Posterior cingulate gyrus (tissue), 11 donors: Measurements from ENCODE around the gene FDCSP.
"Not testable (repeated sequence)": the region's sequence is repeated elsewhere in the genome, so short reads cannot be mapped to it uniquely, and the experiment has no call there.

Experiments
- DNase-seq, 10 donors: peaks; one replicate each; pipeline versions ENCODE4 v3.0.0 to v3.0.0-alpha.2; 2020 to 2021; ENCODE audit warnings: mixed read lengths in 3 of 10
- intact Hi-C: fragments of 100-400 bp; cut with DNase I; formaldehyde crosslinking; loops from one replicate; pipeline ENCODE4 v1.15.1; 2023

Gene FDCSP

DNA sequence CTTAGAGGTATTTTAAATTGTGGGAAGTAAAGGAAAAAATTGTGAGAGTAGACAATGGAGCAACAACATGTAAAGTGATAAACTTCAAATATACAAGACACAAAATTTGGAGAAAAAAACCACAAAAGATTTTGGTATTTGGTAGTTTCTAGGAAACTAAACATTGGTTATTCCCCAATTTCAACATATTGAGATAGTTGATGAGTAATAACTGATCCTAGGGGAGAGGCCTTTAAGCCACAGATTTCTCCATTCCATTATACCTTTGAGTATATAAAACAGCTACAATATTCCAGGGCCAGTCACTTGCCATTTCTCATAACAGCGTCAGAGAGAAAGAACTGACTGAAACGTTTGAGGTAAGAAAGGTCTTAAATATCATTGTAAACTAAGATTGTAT is at the start of gene FDCSP:
Gene FDCSP, plus strand, starts transcription at position 301 of the 400 bp plus-strand sequence. CDS start 5,071 bp downstream, outside the sequence.
- intact Hi-C loops = no loop called here

DNA sequence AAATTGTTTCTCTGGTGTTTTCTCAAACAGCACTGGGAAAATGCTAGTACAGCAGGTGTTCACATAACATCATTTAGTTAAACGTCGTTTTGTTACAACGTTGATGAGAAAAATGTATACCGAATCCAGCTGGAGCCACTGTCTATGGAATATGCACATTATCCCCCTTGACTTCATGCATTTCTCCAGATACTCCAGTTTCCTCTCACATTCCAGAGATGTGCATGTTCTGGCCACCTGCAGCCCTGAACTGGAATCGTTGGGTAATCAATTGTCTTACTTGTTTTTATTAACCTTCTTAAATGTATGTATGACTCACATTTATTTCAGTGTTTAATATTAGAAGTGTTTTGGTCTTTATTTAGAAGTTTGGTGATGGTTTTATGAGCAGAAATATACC is 48.8 kb upstream of the FDCSP start:
- intact Hi-C loops = no loop called here
- DNase-seq = no peak

More for the DNA sequence above, at the start of gene FDCSP:
- DNase-seq = no peak

DNA sequence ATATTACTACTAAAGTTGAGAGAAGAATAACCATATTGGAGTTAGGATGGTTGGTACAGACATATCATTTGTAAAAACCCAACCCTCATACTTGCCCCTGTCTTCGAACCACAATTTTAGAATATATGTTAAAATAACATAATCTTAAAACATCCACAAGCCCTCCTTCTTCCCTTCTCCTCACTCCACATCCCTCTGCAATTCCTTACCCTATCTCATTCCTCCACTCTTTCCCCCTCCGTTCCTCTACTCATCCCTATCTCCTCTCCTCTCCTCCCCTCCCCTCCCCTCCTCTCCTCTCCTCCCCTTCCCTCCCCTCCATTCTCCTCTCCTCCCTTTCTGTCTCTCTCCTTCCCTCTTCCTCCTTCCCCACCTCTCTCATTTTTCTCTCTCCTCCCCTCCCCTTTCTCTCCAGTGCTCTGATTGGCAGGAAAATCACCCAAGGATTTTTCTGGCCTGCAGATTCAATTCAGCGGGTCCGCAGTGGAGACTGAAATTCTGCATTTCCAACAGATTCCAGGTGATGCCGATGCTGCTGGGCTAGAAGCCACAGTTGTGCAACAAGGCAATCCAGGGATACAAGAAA is 47.8 kb upstream of the FDCSP start:
- no peak for DNase-seq

DNA sequence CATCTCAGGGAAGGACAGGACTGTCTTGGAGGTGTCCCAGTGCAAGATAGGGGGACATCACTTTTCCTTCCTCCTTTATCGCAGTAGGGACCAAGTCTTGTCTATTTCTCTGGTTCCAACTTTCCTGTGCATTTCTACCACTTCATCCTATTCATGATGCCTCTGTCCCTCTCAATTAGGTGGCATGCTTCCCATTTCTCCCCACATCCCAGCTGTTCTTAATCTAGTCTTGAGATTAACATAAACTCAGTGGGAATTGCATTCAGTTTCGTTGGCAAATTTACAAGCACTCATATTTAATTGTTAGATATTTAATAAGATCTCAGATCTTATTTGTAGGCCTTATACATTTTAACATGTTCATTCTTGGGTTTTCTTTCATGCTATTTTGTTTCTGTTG is 46.1 kb upstream of the FDCSP start:
- intact Hi-C loops = no loop called here
- no peak for DNase-seq

More for the DNA sequence above, 47.8 kb upstream of the FDCSP start:
- intact Hi-C loops = no loop called here

DNA sequence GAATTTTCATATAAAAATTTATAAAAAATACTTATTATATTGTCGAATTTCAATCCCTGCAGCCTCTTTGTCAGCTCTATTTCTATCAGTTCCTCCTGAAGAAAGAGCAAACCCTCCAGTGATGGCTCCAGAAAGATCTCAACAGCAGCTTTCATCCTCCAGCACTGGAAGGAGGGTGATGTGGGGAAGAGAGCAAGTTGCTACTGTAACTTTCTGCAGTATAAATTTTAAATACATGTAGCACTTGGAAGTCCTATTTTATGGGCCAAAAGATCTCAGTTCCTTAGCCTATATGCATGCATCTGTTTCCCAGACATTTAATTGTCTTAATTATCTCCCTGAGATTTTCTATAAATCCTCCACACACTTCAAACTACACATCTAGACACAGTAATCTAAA is 44.1 kb upstream of the FDCSP start:
- no peak for DNase-seq
- intact Hi-C loops = no loop called here

DNA sequence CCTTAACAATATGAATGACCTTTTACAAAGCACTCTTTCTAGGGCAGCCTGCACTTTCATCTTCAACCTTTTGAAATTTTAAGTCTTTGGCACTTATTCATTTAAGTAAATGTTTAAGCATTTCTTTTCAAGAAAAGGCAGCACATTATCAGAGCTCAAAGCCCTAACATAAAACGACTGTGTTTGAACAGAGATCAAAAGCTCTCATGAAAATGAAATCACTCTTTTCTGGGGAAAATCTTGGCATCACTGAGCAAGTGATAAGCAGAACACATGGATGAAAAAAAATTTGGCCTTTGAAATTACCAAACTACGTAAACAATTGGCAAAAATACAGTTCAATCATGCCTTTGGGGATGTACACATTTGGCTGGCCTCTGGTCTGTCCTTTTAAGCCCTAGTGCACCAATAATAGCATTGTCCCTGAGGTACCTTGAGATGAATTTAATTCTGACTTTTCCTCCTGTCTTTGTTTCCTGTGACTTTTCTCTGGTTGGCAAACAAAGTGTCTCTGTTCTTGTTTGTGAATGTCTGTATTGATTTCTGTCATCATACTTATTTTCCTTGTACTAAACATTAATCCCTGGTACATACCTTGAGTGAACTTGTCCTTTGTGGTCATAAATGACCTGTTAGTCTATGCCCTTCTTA is 43.3 kb upstream of the FDCSP start:
- intact Hi-C loops = no loop called here
- DNase-seq = no peak

DNA sequence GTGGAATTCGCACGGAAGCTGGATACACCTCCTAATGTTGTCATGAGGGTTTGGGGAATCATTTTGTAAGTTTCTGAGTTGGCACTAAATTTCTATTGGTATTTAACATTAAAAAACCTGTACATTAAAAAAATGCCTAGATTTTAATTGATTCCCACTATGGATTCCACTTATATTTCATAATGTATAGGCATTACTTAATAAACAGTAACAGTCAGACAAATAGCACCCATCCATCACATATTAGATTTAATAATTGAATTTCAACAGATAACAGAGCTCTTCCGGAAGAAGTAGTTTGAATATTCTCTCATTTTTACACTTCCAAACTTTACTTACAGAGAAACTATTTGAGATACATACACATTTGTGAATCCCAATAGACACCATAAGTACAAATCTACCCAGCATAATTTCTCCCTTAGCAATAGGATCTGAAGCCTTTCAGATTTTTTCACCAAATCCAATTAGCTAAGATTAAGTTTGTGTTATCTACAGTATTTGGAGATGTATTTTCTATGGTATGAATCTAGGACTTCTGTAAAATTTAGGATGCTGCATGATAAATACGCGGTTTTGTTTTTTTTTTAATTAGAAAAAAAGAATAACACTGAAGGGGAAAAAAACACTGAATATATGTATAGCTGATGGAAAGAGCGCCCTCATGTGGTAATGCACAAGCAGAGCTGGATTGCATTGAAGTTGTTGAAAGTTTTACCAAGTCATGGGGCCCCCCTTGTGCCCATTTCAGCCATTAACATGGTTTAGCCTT is 42.6 kb upstream of the FDCSP start:
- intact Hi-C loops = no loop called here
- no peak for DNase-seq

DNA sequence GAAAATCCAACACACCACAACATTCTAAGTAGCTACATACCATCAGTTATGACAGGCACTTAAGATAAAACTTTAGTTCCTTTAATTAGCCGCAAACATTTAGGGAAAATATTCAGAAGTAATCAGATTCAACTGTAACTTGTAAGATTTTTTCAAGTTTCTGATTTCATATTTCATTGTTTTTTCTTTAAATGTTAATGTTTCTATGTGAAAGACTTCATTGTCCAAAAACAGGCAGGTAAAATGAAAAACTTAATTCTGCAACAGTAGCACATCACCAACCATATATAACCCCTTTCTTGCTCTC is 42.0 kb upstream of the FDCSP start:
- no peak for DNase-seq
- intact Hi-C loops = no loop called here

DNA sequence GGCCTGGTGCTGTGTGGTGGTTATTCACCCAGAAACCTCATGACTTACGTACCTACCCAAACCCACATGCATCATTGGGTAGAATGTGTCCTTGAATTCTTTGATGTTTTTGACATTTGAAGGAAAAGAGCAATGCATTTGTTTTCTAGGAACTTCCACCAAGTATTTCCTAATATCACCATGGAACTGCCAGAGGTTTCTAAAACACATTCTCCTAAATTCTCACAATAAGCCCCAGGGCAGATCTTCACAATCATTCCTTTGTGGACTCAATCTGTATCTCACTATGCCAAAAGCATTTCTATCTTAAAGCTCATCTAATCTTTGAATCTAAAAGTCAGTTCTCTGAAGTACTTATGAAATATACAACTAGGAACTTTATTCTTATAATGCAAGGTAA is 38.7 kb upstream of the FDCSP start:
- intact Hi-C loops = no loop called here
- DNase-seq = no peak

DNA sequence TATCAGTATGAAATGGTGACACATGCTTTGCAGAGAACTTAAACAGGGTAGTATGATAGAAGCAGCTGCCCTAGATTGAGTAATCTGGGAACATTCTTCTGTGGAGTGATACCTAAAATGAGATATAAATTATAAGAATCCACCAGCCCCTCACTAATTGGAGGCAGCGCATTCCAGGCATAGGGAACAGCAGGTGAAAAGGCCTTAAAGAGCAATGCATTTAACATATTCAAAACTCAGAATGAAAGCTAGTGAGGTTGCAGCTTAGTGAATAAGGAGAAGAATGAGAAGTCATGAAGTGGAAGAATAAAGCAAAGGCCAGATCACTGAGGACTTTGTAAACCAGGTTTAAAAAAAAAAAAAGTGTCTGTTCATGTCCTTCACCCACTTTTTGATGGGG is 35.3 kb upstream of the FDCSP start:
- intact Hi-C loops = no loop called here

DNA sequence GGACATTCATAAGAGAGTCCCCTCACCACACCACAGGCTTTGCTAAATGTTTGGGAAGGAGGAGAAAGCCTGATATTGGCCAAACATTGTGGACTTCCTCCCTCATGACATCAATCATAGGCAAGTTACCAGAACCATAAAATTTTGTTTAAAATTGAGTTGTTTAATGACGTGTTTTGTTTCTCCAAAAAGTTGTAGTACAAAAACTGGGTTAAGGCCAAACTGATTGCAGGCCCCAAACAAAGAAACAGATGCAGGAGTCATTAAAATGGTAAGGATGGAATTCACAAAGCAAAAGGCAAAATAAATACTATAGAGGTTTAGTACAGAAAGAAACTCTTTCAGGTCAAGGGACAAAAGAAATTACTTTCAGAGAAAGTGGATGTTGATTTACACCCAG is 34.3 kb upstream of the FDCSP start:
- no peak for DNase-seq
- intact Hi-C loops = no loop called here

More for the DNA sequence above, 35.3 kb upstream of the FDCSP start:
- DNase-seq = no peak

DNA sequence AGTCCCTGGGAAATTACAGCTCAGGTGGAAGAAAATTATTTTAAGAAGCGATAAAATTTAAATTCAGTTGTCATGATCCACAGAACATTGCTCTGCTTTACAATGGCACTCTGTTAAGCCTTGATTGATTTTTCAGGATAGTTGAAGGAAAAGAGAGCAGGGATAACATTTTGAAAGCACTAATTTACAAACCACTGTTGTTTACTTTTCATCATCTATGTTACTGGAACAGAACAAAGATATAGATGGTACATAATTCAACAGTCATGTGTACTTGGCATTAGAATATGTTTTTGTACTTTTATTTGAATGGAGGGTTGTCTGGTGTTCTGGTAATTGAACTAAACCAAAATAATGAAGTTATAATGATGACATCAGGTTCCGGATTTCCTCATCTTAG is 33.0 kb upstream of the FDCSP start:
- no peak for DNase-seq
- intact Hi-C loops = no loop called here

DNA sequence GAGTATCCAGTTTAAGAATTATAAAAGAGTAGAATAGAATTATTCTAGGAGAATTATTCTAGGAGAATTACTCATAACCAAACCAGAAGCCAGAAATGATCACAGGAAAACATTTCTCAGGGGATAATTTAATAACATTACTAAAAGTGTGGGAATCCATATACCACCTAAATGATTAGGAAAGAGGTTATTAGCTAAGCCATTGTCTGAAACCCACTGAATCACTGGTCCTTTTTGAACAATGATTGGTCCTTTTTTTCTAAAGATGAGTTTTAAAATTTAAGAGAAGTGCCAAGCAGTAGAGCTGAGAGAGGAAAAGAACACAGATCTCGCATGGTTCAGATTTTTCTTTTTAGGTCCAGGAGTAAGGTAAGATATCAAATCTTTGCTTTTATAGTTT is 30.5 kb upstream of the FDCSP start, which contains the start of gene ODAM:
Gene ODAM, plus strand, starts transcription at position 301 of the 400 bp plus-strand sequence. CDS start 819 bp downstream, outside the sequence.
- intact Hi-C loops = no loop called here
- DNase-seq = no peak

DNA sequence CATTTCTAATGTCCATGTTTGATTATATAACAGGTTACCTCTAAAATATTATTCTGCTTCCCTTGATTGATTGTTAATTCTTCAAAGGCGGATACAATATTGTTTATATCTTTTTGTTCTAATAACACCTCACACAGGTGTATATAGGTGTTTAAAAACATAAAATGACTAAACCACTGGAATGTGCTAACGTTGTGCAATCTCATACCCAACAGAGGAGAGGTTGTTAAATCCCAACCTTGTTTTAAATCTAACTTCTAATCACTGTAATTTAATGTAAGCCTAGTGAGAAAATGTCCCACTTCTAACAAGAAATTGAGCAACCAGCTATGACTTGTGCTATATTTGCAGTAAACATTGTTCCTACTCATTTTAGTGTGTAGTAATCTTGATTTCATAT is 29.1 kb upstream of the FDCSP start:
- intact Hi-C loops = no loop called here
- DNase-seq = no peak

DNA sequence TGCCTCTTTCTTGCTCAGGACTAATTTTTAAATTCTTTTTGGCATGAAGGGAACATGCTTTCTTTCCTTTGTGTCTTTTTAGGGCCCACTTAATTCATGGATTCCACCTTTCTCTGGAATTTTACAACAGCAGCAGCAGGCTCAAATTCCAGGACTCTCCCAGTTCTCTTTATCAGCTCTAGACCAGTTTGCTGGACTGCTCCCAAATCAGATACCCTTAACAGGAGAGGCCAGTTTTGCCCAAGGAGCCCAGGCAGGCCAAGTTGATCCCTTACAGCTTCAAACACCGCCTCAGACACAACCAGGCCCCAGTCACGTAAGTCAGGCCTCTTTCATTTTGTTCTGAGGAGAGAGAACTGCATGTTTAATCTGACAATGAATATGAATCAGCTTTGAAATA is 28.1 kb upstream of the FDCSP start:
- no peak for DNase-seq
- intact Hi-C loops = no loop called here

DNA sequence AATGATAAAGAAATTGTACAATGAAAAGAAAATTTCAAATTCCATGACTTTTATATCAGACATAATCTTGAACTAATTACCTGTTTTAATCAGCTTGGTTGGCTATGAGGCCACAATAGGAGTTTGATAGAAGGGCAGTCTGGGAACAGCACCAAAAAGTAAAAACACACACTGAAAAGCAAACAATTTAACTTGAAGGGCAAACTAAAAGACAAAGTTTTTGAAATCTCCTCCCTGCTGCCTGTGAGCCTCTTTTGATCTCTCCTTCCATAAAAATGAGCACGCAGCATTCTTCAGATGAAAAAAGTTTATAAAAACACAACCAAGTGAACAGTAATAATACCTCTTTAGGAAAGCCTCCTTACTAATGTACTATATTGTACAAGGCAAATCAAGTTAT is 22.3 kb upstream of the FDCSP start:
- intact Hi-C loops = no loop called here
- no peak for DNase-seq

DNA sequence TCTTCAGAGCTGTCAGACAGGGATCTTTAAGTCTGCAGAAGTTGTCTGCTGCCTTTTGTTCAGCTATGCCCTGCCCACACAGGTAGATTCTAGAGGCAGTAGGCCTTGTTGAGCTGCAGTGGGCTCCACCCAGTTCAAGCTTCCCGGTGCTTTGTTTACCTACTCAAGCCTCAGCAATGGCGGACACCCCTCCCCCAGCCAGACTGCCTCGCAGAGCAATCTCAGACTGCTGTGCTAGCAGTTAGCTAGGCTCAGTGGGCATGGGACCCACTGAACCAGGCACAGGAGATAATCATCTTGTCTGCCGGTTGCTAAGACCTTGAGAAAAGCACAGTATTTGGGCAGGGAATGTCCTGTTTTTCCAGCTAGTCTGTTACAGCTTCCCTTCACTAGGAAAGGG is 13.2 kb upstream of the FDCSP start:
- intact Hi-C loops = not testable (repeated sequence)
- DNase-seq = peak in 1 of 10 donors; percentile 22

DNA sequence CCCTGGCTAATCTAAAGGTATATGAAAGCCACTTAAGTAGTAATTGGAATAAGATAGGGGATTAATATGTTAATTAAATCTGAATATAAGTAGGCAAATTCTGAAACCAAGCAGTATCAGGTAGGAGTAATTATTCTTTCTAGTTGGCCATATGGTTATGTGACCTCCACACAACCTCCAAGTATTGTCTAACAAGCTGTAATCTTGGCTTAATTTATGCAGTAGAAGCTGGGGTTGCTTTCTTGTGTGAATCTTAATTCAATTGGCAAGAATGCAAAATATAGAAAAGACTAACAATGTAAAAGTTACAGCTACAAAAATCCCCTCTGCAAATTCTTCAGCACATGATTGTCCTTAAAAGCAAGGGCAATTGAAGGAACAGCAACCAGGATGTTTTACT is 9.8 kb upstream of the FDCSP start:
- intact Hi-C loops, DNase-seq: not testable (repeated sequence)

DNA sequence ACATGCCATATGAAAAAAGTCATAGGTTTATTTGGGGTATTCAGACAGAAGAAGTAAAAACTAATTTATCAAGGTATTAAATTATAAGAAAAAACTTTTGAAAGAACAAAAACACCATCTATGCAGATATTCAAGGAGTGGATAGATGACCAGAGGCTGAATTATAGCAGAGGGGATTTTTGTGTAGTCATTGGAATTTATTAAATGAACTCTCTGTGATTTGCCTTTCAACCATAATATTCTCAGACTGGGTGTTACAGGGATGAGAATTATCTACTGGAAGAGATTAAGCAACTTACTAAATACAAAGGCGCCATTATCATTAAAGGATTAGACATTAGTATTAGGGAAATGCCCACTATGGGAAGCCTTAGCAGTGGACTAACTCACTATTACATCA is 9.4 kb upstream of the FDCSP start:
- intact Hi-C loops, DNase-seq: not testable (repeated sequence)

DNA sequence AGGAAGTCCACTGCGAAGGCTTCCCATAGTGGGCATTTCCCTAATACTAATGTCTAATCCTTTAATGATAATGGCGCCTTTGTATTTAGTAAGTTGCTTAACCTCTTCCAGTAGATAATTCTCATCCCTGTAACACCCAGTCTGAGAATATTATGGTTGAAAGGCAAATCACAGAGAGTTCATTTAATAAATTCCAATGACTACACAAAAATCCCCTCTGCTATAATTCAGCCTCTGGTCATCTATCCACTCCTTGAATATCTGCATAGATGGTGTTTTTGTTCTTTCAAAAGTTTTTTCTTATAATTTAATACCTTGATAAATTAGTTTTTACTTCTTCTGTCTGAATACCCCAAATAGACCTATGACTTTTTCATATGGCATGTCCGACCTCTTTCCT is 4.5 kb upstream of the FDCSP start:
- intact Hi-C loops = not testable (repeated sequence)

DNA sequence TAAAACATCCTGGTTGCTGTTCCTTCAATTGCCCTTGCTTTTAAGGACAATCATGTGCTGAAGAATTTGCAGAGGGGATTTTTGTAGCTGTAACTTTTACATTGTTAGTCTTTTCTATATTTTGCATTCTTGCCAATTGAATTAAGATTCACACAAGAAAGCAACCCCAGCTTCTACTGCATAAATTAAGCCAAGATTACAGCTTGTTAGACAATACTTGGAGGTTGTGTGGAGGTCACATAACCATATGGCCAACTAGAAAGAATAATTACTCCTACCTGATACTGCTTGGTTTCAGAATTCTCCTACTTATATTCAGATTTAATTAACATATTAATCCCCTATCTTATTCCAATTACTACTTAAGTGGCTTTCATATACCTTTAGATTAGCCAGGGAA is 4.1 kb upstream of the FDCSP start:
- DNase-seq, intact Hi-C loops: not testable (repeated sequence)

More for the DNA sequence above, 4.5 kb upstream of the FDCSP start:
- not testable (repeated sequence) for DNase-seq

DNA sequence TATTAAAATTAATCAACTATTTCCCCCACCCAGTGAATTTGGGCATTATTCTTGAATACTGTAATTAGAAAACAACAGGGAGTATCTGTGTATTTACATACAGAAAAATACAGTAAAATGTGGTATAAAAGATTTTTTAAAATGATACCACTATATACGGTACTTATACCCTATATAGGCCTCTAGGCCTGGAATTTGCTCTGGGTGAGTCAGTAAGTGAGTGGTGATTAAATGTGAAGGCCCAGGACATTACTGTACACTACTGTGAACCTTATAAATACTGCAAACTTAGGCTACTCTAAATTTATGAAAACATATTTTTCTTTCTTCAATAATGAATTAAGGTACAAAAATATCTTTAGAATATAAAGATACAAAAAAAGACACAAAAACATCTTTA is 10.2 kb downstream of the FDCSP start:
- intact Hi-C loops = no loop called here
- no peak for DNase-seq
